ENCODE data around the gene KCNJ10.

DNA sequence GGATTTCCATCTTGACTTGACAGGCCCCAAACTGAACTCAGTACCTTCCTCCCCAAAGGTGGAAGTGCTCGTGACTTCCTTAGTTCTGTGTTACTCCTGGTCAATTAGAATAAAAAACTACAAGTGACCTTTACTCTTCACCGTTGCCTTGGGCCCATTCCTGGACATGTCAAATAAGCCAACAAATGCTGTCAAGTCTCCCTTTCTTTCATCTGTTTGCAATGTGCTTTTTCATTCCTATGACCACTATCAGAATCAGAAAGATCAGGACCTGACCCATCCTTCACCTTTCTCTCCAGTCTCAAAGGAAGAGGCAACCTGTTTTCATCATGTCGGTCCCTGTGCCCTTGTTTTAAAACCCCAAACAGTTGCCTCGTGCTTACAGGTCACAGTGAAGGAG, 4.9 kb upstream of the KCNJ10 start:
- TF ChIP-seq, protein P1, sequence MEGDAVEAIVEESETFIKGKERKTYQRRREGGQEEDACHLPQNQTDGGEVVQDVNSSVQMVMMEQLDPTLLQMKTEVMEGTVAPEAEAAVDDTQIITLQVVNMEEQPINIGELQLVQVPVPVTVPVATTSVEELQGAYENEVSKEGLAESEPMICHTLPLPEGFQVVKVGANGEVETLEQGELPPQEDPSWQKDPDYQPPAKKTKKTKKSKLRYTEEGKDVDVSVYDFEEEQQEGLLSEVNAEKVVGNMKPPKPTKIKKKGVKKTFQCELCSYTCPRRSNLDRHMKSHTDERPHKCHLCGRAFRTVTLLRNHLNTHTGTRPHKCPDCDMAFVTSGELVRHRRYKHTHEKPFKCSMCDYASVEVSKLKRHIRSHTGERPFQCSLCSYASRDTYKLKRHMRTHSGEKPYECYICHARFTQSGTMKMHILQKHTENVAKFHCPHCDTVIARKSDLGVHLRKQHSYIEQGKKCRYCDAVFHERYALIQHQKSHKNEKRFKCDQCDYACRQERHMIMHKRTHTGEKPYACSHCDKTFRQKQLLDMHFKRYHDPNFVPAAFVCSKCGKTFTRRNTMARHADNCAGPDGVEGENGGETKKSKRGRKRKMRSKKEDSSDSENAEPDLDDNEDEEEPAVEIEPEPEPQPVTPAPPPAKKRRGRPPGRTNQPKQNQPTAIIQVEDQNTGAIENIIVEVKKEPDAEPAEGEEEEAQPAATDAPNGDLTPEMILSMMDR (conservative IDR thresholded peaks at IDR 0.05 in 1 of 2, IDR thresholded peaks at IDR 0.05 in 1 of 2; ENCODE audit: extremely low read depth in 1 of 2, insufficient read depth in 1 of 2, low read depth in 1 of 2, low read length in 2 of 2): no peak
- no peak for TF ChIP-seq EZH2 (IDR thresholded peaks at IDR 0.05; ENCODE audit: borderline replicate concordance, low read length)
